GM19238 (cell line): ENCODE results near the gene IL6ST.
"Not testable (repeated sequence)": the region's sequence is repeated elsewhere in the genome, so short reads cannot be mapped to it uniquely, and the experiment has no call there.

Experiments used
- DNase-seq: peaks from one replicate; pipeline ENCODE4 v3.0.0; 2011; ENCODE audit warnings: low spot score; ENCODE audit not compliant: insufficient read length

Gene IL6ST

GRCh38 chr5:55994495-55994997, at the start of gene IL6ST:
TSS of gene IL6ST (minus strand) at chr5:55994963. CDS start at chr5:55976278, 18,685 bp downstream.
- no peak for DNase-seq

- no peak for DNase-seq
Observed at GRCh38 chr5:56039985-56040384, 45.2 kb upstream of the IL6ST start.

- not testable (repeated sequence) for DNase-seq
Observed at GRCh38 chr5:56038206-56038605, 43.4 kb upstream of the IL6ST start.

GRCh38 chr5:56037531-56038010, 42.8 kb upstream of the IL6ST start:
- DNase-seq = no peak

DNA sequence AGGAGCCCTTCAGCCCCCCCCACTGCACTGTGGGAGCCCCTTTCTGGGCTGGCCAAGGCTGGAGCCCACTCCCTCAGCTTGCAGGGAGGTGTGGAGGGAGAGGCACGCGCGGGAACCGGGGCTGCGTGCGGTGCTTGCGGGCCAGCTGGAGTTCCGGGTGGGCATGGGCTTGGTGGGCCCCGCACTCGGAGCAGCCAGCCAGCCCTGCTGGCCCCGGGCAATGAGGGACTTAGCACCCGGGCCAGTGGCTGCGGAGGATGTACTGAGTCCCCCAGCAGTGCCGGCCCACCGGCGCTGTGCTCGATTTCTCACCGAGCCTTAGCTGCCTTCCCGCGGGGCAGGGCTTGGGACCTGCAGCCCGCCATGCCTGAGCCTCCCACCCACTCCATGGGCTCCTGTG, 40.6 kb upstream of the IL6ST start:
- DNase-seq = not testable (repeated sequence)

- DNase-seq = not testable (repeated sequence)
Observed at GRCh38 chr5:56029871-56030630, 35.3 kb upstream of the IL6ST start.

- DNase-seq = no peak
Observed at GRCh38 chr5:56029457-56029856, 34.7 kb upstream of the IL6ST start.

DNA sequence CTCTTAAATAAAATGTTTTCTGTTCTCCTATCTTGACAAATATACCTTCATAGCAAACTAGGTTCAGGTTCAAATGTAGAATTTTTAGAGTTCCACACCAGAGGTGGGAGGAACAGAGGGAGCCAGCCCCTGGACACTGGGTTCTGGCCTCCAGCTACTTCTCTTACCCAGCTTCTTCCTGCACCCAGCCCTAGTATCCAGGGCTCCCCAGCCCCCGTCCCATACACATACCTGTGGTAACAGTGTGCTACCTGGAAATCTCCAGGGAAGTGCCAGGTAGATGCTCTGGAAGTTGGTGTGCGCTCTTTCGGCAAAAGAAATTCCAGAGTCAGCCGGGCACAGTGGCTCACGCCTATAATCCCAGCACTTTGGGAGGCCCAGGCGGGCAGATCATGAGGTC, 33.9 kb upstream of the IL6ST start:
- DNase-seq = no peak

- no peak for DNase-seq
Observed at GRCh38 chr5:56026863-56027300, 32.1 kb upstream of the IL6ST start.

GRCh38 chr5:56025151-56025885, 30.6 kb upstream of the IL6ST start:
- no peak for DNase-seq

GRCh38 chr5:56024810-56025150, 30.0 kb upstream of the IL6ST start:
- no peak for DNase-seq

GRCh38 chr5:56023296-56023695, 28.5 kb upstream of the IL6ST start:
- no peak for DNase-seq

DNA sequence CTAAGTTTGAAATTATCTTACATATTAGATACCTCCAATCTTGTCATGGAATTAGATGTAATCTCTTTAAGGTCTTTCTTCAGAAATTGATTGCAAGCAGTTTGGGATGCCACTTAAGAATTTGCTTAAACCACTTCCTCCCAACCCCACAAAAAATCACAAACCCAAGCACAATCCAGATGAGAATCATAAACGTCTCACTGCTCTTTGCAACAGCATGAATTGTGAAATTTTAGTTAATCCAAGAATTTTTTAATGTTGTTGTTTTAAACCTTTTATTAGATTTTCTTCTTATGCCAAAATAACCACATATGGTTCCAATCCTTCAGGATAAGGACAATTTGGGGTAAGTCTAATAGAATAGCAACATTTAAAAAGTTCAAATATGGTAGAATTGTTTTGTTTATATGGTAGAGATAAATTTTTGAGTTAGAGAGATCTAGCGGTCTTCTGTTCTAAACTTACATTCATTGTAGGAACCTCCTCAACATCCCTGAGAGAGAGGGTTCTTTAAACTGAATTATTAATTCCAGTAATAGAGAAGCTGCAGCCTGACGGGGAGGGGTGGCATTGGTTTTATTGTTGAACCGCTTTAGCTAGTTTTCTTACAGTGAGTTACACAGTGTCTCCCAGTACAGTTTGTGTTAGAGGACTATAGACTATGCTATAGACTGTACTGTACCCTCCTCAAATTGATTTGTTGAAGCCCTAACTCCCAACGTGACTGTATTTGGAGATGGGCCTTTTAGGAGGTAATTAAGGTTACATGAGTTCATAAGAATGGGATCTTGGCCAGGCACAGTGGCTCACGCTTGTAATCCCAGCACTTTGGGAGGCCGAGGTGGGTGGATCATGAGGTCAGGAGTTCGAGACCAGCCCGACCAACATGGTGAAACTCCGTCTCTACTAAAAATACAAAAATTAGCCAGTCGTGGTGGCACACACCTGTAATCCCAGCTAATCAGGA, 24.8 kb upstream of the IL6ST start:
- DNase-seq = no peak

GRCh38 chr5:56018832-56019231, 24.1 kb upstream of the IL6ST start:
- no peak for DNase-seq

DNA sequence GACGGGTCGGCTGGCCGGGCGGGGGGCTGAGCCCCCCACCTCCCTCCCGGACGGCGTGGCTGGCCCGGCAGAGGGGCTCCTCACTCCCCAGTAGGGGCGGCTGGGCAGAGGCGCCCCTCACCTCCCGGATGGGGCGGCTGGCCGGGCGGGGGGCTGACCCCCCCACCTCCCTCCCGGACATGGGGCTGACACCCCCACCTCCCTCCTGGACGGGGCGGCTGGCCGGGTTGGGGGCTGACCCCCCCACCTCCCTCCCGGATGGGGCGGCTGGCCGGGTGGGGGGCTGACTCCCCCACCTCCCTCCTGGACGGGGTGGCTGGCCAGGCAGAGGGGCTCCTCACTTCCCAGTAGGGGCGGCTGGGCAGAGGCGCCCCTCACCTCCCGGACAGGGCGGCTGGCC, 19.9 kb upstream of the IL6ST start:
- not testable (repeated sequence) for DNase-seq

- not testable (repeated sequence) for DNase-seq
Observed at GRCh38 chr5:56013939-56014338, 19.2 kb upstream of the IL6ST start.

- DNase-seq = no peak
Observed at GRCh38 chr5:56012281-56012963, 17.7 kb upstream of the IL6ST start.

DNA sequence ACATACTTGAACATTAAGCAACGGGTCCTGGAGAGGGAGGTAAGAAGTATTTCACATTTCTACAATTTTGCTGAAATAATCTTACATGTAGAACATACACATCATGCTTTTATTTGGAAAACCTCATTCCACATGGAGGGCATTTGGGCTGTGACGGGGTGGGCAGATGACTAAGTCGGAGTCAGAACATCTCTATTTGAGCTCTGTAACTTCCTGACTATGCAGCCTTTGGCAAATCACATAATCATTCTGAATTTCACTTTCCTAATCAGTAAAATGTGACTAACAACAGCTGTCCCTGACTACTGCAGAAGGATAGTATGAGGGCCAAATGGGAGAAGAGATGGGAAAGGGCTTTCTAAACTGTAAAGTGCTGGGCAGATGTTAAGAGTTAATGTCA, 17.1 kb upstream of the IL6ST start:
- DNase-seq = no peak

DNA sequence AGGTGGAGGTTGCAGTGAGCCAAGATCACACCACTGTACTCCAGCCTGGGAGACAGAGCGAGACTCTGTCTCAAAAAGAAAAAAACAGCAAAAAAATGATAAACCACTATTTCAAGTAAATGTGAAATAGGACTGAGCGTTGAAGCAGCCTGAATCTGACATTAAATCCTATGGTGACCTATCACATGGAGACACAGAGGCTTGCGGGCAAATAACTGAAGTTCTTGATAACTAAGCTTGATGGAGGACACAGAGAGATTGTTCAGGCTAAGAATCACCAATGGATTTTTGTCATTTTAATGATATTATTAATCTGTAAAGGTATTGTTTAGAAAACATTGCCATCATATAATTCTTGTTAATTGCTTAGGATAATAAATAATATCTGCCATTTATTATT, 15.7 kb upstream of the IL6ST start:
- DNase-seq = no peak

DNA sequence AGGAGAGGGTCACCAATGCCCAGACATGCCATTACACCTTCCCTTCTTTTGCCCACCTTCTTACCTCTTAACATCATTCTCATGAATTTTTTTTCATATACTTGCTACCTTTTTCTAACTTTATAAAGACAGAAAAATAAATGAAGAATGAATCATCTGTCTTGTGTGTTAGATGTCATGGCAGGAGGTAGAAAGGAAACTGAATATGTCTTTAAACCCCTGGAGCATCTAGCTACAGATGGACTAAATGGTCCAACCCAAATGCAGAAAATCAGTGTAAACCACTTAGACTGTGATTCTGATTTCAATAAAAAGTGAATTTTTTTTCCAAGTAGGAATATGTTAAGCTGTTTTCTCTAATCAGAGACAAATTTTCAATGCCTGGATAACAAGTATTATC, 11.8 kb upstream of the IL6ST start:
- DNase-seq = no peak

- DNase-seq = no peak
Observed at GRCh38 chr5:56006094-56006493, 11.3 kb upstream of the IL6ST start.
